Activated naive CD4-positive, alpha-beta T cell treated with anti-CD3 and anti-CD28 coated beads, Interleukin-2, amount 50 U/mL, for 72 hours (primary cell): Measurements from ENCODE around the gene DIP2B. TPM values are rescaled to one million over a fixed set of nuclear protein-coding genes. Genes with fewer than 3 reads are reported as not detected.
"Not testable (repeated sequence)": the region's sequence is repeated elsewhere in the genome, so short reads cannot be mapped to it uniquely, and the experiment has no call there.

Experiments used
- ATAC-seq, 2 donors: fragments of 150-1000 bp; cut with Tn5 transposase; 2 replicates each; pipeline ENCODE4 v1.10.0; 2021; ENCODE audit warnings: mild to moderate bottlenecking in 2 of 2, moderate library complexity in 2 of 2
- DNase-seq, 2 donors: peaks; one replicate each; pipeline ENCODE4 v3.0.0; 2021 to 2022; ENCODE audit warnings: low spot score in 2 of 2
- H3K27ac Mint-ChIP-seq, 2 donors: one replicate each; pipeline ENCODE4 v1.8.0; 2022; ENCODE audit warnings: mild to moderate bottlenecking in 2 of 2, mixed read lengths in 2 of 2
- H3K36me3 Mint-ChIP-seq, 2 donors: one replicate each; pipeline ENCODE4 v1.8.0; 2022; ENCODE audit warnings: mixed read lengths in 2 of 2
- H3K9me3 Mint-ChIP-seq, 2 donors: one replicate each; pipeline ENCODE4 v1.8.0; 2022; ENCODE audit warnings: mixed read lengths in 2 of 2
- total RNA-seq, 2 donors: library from RNA; stranded (reverse); gene quantifications; one replicate each; pipeline ENCODE4 v1.2.3, GENCODE V29; 2022

DIP2B gene, protein sequence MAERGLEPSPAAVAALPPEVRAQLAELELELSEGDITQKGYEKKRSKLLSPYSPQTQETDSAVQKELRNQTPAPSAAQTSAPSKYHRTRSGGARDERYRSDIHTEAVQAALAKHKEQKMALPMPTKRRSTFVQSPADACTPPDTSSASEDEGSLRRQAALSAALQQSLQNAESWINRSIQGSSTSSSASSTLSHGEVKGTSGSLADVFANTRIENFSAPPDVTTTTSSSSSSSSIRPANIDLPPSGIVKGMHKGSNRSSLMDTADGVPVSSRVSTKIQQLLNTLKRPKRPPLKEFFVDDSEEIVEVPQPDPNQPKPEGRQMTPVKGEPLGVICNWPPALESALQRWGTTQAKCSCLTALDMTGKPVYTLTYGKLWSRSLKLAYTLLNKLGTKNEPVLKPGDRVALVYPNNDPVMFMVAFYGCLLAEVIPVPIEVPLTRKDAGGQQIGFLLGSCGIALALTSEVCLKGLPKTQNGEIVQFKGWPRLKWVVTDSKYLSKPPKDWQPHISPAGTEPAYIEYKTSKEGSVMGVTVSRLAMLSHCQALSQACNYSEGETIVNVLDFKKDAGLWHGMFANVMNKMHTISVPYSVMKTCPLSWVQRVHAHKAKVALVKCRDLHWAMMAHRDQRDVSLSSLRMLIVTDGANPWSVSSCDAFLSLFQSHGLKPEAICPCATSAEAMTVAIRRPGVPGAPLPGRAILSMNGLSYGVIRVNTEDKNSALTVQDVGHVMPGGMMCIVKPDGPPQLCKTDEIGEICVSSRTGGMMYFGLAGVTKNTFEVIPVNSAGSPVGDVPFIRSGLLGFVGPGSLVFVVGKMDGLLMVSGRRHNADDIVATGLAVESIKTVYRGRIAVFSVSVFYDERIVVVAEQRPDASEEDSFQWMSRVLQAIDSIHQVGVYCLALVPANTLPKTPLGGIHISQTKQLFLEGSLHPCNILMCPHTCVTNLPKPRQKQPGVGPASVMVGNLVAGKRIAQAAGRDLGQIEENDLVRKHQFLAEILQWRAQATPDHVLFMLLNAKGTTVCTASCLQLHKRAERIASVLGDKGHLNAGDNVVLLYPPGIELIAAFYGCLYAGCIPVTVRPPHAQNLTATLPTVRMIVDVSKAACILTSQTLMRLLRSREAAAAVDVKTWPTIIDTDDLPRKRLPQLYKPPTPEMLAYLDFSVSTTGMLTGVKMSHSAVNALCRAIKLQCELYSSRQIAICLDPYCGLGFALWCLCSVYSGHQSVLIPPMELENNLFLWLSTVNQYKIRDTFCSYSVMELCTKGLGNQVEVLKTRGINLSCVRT (N-terminal part only)
- total RNA-seq = 10 to 100 TPM; 33.8 to 39.9 TPM

DNA sequence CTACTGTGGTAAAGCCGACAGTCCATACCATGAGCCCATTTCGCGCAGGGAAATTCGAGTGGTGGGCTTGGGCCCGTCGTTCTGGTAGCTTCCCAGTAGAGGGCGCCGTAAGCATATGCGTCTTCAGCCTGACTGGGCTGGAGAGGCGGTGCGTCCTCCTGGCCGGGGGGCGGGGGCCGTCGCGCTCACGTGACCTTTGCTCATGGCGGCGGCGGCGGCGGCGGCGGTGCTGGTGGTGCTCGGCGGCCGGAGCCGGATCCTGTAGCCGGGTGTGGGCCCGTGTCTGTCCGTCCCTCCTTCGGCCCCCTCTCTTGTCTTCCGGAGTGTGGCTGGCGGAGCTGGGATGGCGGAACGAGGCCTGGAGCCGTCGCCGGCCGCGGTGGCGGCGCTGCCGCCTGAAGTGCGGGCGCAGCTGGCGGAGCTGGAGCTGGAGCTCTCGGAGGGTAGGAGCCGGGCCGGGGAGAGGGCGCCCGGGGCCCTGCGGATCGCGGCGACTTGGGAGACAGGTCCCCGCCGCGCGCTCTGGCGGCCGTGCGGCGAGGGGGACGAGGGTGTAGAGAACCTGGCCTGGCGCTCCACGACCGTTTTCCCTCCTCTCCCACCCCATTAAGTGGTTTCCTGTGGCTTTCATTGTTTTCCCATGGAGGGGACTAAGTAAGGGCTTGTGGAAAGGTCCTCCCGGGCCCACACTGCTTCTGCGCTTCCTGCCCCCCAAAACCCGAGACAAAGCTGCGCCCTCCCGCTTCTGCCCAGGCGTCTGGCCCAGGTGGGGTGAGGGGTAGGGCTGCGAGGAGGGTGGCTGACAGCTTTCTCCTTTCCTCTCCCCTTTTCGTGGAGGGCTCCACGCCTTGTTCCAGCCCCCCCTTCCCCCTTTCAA lies at the start of gene DIP2B:
Gene DIP2B (plus strand): TSS at position 188 of the 877 bp plus-strand sequence. CDS start 156 bp downstream, at position 344.
- peak; percentile 89 to 90 for ATAC-seq
- Mint-ChIP-seq H3K27ac (peak within 1 kb of the TSS; percentile 95 to 98), H3K9me3 (no peaks in the 10 kb centered on the region), H3K36me3 (peaks cover 6 to 18% of the 10 kb centered on the region in 2 donors)
- DNase-seq = peak; percentile 94 to 98

DNA sequence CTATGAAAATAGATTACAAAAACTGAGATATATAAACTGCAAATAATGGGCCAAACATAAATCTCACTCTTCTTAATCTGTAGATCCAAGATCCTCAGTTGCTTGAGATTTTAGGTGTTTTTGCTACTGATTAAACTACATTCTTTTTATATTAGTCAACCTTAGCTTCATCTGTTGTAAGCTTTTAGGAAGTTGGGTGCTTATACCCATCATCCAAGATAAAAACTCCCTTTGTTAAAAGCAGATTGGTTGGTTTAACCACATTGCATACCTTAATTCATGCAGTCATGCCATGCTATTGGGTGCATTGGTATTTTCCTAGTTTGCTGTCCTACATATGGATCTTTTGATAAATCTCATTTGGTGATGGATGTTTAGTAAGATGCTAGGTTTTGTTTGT lies 46.2 kb upstream of the DIP2B start:
- no peak for ATAC-seq
- Mint-ChIP-seq H3K36me3 (peaks cover 2 to 6% of the 10 kb centered on the region in 2 donors), H3K9me3 (no peaks in the 10 kb centered on the region), H3K27ac (no peak overlapping the region)
- DNase-seq = no peak

DNA sequence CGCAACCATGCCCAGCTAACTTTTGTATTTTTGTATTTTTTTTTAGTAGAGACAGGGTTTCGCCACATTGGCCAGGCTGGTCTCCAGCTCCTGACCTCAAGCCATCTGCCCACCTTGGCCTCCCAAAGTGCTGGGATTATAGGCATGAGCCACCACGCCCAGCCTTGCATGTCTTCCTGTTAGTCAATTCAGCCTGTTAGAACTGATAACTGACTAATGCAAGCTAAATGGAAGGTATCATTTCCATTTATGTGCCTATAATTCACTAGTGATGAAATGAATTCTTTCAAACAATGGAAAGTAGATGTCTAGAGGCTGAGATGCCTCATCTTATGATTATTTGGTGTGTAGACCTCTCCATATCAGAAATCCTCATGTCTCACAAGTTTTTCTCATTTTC lies 37.3 kb upstream of the DIP2B start:
- peaks cover 10 to 20% of the 10 kb centered on the region in 2 donors for H3K36me3 Mint-ChIP-seq
- H3K9me3 Mint-ChIP-seq = no peaks in the 10 kb centered on the region
- ATAC-seq (peak in 1 of 2 donors; percentile 26), DNase-seq (no peak)
- peak overlapping the region in 1 of 2 donors; percentile 19 for H3K27ac Mint-ChIP-seq

DNA sequence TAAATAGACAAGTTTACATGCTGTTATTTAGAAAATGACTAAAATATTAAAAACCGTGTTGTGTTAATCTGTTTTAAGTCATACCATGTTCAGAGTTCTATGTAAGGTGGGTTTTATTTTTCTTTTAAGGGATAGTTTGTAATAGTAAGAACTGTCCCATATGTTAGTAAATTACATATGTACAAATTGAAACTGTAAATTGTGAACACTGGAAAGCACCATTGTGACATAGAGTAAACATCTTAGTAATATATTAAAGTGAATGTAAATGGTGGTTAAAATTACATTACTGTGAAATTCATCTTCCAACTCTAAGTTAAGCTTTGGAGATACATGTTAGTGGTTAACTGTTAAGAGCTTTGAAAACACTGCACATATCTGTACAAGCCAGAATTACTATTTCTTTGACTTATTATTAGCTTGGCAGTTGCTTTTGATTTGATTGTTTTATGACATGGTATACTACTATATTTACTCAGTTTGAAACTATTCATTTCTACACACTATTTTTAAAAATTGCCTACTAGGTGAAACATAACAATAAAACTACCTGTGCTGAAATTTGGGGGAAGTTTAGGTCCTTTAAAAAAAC lies 27.4 kb upstream of the DIP2B start:
- Mint-ChIP-seq H3K36me3 (no peaks in the 10 kb centered on the region), H3K27ac (peak overlapping the region in 1 of 2 donors; percentile 53), H3K9me3 (no peaks in the 10 kb centered on the region)
- ATAC-seq (peak in 1 of 2 donors; percentile 67), DNase-seq (no peak)

DNA sequence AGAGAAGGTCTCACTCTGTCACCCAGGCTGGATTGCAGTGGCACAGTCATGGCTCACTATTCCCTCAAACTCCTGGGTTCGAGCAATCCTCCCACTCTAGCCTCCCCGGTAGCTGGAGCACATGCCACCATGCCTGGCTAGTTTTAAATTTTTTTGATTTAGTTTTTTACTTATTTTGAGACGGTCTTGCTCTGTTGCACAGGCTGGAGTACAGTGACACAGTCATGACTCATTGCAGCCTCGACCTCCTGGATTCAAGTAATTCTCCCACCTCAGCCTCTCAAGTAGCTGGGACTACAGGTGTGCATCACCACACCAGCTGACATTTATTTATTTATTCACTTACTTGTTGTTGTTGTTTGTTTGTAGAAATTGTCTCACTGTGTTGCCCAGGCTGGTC lies 22.2 kb upstream of the DIP2B start:
- no peak for DNase-seq
- Mint-ChIP-seq H3K9me3 (no peaks in the 10 kb centered on the region), H3K27ac (peak overlapping the region in 1 of 2 donors; percentile 39), H3K36me3 (no peaks in the 10 kb centered on the region)
- no peak for ATAC-seq

DNA sequence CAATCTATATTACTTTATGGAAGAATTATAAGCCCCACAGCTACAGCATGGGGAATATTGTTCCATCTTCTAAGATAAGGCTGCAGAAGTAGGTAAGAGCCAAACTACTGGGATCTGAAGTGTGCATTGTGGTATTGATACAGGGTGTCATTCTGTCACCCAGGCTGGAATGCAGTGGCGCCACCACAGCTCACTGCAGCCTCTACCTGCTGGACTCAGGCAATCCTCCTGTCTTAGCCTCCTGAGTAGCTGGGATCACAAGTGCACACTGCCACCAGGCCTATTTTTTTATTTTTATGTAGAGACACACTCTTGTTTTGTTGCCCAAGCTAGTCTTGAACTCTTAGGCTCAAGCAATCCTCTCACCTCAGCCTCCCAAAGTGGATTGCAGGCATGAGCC lies 21.3 kb upstream of the DIP2B start:
- H3K9me3 Mint-ChIP-seq = no peaks in the 10 kb centered on the region
- peak overlapping the region in 1 of 2 donors; percentile 39 for H3K27ac Mint-ChIP-seq
- ATAC-seq (no peak), DNase-seq (no peak)
- no peaks in the 10 kb centered on the region for H3K36me3 Mint-ChIP-seq

DNA sequence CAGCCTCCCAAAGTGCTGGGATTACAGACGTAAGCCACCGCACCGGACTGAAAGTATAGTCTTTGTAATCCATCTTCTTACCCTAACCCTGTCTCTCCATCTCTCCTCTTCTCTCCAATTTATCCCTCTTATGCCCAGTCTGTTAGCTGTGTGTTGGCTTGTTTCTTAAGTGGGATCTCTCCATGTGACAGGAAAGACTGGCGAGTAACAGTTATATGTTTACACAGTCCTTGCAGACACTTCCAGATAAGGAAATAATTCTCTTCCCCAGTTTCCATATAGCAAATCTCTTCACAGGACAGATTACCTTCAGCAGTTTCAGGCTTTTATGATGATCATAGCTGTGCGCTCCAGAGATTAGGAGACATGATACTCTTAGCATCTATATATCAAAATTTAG lies 16.0 kb upstream of the DIP2B start:
- ATAC-seq (no peak), DNase-seq (no peak)
- Mint-ChIP-seq H3K36me3 (peaks cover 13 to 17% of the 10 kb centered on the region in 2 donors), H3K27ac (no peak overlapping the region), H3K9me3 (peaks cover 9 to 15% of the 10 kb centered on the region in 2 donors)

DNA sequence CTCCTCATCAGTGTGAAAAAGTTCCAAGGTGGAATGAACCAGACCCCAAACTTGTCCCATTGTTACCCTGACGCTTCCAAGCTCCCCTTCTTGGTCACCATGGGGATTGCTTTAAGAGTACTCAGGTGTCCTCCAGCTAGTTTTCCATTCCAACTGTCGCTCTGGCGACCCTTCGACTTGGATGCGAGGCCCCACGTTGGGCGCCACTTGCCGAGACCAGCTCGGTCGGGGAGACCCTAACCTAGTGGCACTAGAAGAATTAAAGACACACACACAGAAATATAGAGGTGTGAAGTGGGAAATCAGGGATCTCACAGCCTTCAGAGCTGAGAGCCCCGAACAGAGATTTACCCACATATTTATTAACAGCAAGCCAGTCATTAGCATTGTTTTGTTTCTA lies 6.7 kb upstream of the DIP2B start:
- not testable (repeated sequence) for ATAC-seq, DNase-seq
- Mint-ChIP-seq H3K36me3 (peaks cover 39 to 50% of the 10 kb centered on the region in 2 donors), H3K27ac (peak overlapping the region in 1 of 2 donors; percentile 65), H3K9me3 (peaks cover 29 to 35% of the 10 kb centered on the region in 2 donors)

DNA sequence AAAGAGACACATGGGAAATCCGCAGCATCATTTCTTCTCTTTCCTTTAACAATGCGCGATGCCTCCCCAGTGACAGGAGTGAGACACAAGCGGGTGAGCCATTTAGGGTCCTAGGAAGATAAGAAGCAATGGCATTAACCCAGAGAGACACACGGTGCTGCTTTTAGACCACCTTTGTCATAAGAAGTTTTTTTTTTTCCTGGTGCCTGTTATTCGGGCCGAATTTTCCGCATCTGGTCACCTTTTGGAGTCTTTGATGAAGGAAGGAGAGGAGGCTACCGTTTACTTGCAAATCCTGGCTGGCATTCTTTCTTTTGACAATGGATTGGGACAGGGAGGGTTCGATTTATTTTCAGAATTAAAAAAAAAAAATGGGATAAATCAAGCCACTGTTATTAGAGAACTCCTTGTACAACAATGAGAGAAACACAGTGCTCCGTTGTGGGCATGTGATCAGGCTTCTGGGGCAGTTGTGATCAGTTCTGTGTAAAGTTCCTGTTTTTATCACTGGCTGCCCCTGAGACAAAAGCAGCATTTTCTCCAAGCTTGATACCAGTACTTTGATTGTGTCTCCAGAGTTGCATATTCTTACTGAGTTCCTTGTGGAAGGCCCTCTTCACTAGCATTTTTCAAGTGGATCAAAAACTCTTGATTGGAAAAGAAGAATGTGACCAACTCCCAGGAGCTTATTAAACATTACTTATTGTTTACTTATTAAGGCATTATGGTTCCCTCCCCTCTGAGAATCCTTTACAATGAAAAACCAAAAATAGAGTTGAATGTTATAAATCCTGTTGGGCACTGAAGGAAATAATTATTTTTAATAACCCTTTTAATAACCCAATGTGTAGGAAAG lies 1.1 kb downstream of the DIP2B start:
- ATAC-seq = peak in 1 of 2 donors; percentile 13
- peaks cover 6 to 18% of the 10 kb centered on the region in 2 donors for H3K36me3 Mint-ChIP-seq
- H3K9me3 Mint-ChIP-seq = no peaks in the 10 kb centered on the region
- DNase-seq = no peak
- peak overlapping the region; percentile 95 to 98 for H3K27ac Mint-ChIP-seq

DNA sequence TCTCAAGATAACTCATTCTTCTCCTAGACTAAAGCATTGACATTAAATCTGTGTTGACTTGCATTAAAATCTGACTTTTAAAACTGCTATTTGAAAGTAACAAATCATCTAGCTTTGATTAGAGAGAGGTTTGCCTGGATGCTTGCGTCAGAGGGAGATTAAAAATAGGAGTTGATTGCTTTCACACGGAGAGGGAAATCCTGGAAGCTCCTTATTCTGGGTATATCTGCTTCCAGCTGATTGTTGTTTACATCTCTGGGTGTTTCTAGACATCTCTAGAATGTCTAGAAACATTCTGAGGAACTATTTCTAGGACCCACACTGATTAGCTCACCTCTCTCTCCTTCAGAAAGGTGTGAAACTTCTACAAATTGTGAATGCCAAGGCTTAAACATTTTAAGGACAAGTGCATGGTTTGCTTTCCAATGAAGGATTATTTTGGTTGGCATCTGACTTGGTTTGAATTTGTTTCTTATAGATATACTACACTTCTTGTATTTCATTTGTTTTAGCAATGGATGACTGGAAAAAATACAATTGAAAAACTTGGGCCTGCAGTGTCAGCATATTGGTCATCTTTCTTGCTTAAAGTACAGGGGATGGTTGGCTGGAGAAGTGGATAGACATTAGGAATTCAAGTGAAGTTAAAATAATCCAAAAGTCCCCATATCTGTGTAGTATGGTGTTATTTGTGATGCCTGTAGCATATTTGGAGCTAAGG lies 2.1 kb downstream of the DIP2B start:
- Mint-ChIP-seq H3K27ac (peak overlapping the region; percentile 46 to 95), H3K36me3 (peaks cover 6 to 18% of the 10 kb centered on the region in 2 donors), H3K9me3 (no peaks in the 10 kb centered on the region)
- DNase-seq (no peak), ATAC-seq (no peak)

DNA sequence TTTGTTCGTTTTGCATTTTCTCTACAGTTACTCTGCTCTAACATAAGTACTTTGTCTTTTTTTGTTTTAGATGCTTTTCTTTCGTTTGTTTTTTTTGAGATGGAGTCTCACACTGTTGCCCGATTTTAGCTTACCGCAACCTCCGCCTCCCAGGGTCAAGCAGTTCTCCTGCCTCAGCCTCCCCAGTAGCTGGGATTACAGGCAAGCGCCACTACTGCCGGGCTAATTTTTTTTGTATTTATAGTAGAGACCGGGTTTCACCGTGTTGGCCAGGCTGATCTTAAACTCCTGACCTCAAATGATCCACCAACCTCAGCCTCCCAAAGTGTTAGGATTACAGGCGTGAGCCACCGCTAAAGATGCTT lies 2.7 kb downstream of the DIP2B start:
- Mint-ChIP-seq H3K36me3 (peaks cover 6 to 18% of the 10 kb centered on the region in 2 donors), H3K27ac (peak overlapping the region; percentile 85 to 95), H3K9me3 (no peaks in the 10 kb centered on the region)
- ATAC-seq (no peak), DNase-seq (no peak)

DNA sequence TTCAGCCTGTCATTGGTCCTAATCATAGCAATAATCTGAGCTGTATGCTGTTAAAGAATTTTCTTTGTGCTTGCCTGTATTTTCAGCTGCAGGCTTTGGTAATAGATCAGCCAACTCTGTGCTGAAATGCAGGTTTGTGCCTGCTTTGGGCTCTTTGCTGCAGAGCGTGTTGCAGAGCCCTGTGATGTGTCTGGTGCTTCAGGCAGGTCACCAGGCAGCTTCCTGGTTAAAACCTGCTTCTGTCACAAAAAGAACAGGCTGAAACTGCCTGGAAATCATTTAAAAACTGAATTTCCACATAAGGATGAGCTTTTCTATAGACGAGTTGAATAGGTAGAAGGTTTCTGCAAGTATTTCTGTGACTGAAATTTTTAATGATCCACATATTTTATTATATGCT lies 3.1 kb downstream of the DIP2B start:
- DNase-seq (no peak), ATAC-seq (no peak)
- H3K36me3 Mint-ChIP-seq = peaks cover 6 to 18% of the 10 kb centered on the region in 2 donors
- no peaks in the 10 kb centered on the region for H3K9me3 Mint-ChIP-seq
- peak overlapping the region; percentile 90 to 95 for H3K27ac Mint-ChIP-seq

DNA sequence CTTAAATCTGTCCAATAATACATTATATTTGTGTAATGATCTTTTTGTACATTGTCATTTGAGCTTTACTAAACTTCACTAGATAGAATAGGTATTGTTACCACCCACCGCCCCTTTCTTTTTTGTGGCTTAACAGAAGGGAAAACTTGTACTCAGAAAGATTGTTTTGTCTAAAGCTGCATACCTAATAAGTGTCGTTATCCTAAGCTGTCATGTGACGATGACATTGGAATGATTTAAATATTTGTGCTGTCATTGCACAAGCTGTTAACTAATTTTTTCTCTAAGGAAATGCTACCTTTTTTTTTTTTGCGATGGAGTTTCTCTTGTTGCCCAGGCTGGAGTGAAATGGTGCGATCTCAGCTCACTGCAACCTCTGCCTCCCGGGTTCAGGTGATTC lies 3.6 kb downstream of the DIP2B start:
- DNase-seq = no peak
- ATAC-seq = no peak
- H3K27ac Mint-ChIP-seq = peak overlapping the region; percentile 95 to 96
- H3K36me3 Mint-ChIP-seq = peaks cover 6 to 18% of the 10 kb centered on the region in 2 donors
- H3K9me3 Mint-ChIP-seq = no peaks in the 10 kb centered on the region
